Activated T-helper 1 cell treated with Interleukin-2 at 50 U/mL for 16 hours (primary cell): Measurements from ENCODE around the gene OSBPL2.

Experiments
- DNase-seq: peaks from one replicate; pipeline ENCODE4 v3.0.0-alpha.2; 2020; ENCODE audit warnings: low read depth

OSBPL2 gene

DNA sequence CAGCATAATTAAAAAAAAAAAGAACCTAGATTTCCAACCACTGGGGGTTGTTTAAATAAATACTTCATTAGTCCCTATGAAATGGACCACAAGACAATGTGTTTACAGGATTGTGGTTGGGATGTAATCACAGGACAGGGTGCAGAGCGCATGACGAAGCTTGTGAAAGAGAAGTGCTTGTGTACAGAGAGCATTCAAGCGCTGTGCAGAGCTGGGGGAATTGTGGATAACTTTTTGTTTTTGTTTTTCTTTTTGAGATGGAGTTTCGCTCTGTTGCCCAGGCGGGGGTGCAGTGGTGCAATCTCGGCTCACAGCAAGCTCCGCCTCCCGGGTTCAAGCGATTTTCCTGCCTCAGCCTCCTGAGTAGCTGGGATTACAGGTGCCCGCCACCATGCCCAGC, 106.5 kb downstream of the OSBPL2 start:
- DNase-seq: no peak
